NOMO-1 (cell line): ENCODE data around the gene TLCD3B.
"Not testable (repeated sequence)": the region's sequence is repeated elsewhere in the genome, so short reads cannot be mapped to it uniquely, and the experiment has no call there.

Source experiments
- DNase-seq, 2 experiments: peaks; one replicate each; lab custom pipeline; 2025; ENCODE audit not compliant: unreplicated experiment in 2 of 2; lab: John Stamatoyannopoulos, UW

TLCD3B gene

DNA sequence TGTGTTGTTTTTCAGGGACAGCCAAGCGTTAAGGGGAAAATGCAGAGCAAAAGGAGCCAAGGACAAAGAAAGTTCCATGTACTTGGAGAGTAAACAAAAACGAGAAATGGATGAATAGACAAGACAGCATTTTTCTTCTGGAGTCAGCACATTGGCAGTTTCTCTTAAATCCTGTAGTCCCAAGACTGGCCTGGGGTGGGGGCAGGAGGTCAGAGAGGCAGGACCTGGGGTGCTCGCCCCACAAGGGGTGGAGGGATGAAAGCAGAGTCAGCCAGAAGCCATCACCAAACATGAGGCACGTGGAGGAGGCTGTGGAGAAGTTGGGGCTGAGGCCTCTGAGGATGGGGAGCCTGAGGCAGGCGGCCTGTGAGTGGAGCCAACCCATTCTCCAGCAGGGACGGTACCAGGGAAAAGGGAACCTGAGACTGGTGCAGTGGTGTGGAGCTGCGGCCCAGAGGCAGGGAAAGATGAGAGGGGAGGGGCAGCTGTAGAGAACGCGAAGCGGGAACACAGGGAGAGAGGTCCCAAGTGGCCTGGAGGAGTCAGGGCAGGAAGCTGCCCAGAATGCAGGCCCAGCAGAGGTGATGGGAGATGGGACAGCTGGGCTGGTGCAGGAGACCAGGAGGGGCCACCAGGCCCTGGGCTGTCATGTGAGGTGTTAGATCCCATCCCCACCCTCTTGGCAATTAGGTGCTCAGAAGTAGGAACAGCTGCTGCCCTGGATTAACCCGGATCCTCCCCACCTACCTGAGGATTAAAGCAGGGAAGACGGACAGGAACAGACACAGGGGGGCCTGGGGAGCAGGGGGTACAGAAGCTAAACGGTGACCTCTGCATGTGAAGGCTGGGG lies 3.3 kb downstream of the TLCD3B start:
- no peak for DNase-seq

DNA sequence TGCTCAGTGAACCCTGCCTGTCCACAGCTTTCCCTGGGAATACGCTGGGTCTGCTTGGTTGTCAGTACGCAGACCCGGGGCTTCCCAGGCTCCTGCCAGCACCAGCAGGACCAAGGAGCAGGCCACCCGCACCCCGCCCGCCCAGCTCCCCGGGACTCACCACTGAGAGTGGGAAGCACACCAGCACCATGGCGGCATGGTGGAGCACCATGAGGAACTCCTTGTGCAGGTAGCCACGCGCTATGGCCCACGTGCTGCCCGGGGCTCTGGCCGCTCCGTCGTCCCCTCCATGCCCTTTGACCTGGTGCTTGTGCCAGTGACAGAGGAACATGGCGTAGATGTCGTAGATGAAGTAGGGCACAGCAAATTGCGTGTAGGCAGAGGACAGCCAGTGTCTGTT lies 4.6 kb downstream of the TLCD3B start:
- no peak for DNase-seq

DNA sequence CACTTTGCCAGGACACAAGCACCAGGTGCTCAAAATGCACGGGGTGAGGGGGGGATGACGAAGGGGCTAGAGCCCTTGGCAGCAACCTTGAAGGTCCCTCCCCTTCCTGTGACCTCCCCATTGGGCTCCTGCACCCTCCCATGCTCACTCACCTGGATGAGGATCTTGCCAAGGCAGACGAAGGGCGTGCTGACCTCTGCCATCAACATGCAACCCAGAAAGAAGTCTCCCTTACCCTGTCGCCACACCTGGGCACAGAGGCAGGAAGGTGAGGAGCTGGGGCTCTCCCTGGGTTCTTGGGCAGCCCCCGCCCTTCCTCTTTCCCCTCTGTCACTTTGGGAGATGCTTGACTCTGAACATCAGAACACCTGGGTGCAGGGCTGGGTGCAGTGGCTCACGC lies 5.5 kb downstream of the TLCD3B start:
- DNase-seq: no peak

DNA sequence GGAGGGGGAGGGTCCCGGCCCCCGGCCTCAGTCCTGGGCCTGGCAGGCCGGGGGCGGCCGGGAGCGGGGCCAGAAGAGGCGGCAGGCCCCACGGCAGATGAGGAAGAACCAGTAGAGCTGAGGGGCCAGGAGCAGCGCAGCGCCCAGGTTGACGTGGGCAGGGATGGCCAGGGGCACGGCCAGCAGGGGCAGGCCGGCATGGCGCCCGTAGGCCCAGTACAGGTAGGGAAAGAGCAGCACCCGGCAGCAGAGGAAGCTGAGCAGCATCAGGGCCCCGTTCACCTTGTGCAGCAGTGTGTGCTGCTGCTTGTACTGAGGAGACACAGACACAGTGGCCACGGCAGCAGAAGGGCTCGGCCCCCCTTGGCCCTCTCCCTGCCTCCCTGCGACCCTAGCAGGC lies 5.9 kb downstream of the TLCD3B start:
- DNase-seq: no peak

DNA sequence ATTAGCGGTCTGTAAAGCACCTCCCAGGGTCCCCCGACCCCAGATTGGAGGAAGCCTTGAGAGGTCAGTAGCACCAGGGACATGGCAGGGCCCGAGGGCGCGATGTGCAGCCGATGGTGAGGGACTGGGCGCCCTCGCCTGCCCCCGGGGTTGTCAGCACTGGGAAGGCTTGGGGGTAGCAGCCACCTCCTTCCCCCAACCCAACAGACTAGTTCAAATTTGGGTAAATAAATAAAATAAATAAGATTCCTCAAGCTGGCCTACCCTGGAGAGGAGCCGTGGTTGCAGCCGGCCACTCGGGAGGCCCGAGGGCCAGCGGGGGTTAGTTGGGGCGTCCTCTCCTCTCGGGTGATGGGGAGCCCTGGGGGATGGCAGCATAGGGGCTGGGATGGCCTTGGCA lies 6.6 kb downstream of the TLCD3B start:
- DNase-seq: no peak

DNA sequence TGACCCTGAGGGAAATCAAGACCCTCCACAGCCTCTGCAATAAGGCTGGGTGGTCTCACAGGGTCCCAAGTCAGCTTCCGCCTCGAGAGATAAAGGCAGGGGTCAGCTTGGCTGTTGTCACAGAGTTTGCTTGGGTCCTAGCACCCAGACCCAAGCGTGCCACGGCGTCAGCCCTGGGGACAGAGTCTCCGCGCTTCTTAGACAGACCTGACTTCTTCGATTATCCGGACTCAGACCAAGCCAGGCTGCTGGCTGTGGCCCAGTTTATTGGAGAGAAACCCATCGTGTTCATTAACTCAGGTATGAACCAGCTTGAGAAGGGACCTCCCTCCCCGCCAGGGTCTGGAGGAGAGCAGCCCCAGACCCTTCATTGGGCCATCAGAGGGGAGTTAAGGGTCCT lies 7.5 kb downstream of the TLCD3B start:
- no peak for DNase-seq

DNA sequence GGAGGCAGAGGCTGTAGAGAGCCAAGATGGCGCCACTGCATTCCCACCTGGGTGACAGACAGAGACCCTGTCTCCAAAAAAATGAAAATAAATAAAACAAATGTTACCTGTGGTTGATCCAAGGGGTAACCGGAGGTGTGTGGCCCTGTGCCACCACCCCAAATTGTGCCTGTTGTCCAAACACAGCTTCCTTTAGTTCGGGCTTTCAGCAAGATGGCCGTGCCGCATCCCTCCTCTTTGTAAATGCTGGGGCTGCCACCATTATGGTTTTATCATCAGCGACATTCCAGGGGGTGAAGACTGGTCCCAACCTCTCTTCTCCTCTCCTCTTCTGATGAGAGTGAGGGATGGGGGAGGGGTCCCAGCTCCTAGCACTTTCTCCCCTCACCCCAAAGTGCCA lies 8.2 kb downstream of the TLCD3B start, which contains the start of gene C16orf92:
Gene C16orf92 (plus strand): TSS at position 312 of the 400 bp plus-strand sequence. CDS start 143 bp downstream, outside the sequence.
- DNase-seq: no peak

DNA sequence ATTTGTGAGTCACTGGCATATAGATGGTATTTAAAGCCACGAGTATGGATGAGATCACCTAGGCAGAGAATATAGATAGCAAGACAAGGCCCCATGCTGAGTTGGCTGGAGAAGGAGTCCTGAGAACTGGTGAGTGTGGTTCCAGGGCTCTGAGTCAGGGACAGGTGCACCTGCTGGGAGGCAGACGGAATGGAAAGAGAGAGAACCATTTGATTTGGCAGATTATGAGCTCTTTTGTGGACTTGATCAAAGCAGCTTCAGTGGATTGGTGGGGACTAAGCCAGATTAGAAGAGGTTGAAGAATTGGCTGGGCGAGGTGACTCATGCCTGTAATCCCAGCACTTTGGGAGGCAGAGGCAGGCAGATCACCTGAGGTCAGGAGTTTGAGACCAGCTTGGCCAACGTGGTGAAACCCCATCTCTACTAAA lies 12.3 kb downstream of the TLCD3B start:
- DNase-seq: no peak

DNA sequence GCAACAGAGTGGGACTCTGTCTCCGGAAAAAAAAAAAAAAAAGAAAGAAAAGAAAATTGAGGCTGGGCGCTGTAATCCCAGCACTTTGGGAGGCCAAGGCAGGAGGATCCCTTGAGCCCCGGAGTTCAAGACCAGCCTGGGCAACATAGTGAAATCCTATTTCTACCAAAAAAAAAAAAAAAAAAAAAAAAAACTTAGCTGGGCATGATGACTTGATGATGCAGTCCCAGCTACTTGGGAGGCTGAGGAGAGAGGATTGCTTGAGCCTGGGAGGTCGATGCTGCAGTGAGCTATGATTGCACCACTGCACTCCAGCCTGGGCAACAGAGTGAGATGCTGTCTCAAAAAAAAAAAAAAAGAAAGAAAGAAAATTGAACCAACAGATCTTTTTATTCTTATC lies 13.1 kb downstream of the TLCD3B start:
- DNase-seq: not testable (repeated sequence)

DNA sequence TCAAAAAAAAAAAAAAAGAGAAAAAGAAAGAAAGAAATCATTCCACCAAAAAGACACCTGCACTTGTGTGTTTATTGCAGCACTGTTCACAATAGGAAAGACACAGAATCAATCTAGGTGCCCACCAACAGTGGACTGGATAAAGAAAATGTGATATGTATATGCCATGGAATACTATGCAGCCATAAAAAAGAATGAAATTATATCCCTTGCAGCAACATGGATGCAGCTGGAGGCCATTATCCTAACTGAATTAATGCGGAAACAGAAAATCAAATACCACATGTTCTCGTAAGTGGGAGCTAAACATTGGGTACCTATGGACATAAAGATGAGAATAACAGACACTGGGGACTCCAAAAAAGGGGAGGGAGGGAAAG lies 13.8 kb downstream of the TLCD3B start:
- no peak for DNase-seq

DNA sequence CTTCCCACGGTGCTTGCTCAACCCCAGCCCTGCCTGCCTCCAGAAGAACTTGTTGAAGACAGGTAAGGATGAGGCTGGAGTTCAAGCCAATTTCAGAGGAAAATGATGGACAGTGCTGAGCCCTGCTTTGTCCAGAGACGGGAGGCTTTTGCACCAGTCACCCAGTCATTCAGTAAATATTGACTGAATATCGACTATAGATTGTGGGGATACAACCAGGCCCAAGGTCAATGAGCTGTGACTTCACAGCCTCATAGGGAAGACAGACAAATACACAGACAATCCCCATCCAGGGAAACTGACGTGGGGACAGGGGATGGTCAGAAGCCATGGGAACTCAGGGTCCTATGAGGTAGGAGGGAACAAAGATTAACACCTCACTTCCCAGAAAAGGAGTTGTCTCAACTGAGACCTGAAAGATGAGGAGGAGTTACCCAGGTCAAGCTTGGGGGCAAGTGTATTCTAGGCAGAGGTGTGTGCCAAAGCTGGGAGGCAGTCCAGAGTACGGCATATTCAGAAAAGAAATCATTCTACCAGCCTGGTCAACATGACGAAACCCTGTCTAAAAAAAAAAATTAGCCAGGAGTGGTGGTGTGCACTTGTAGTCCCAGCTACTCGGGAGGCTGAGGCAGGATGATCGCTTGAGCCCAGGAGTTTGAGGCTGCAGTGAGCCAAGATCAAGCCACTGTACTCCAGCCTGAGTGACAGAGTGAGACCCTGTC lies 14.4 kb downstream of the TLCD3B start:
- DNase-seq: no peak

DNA sequence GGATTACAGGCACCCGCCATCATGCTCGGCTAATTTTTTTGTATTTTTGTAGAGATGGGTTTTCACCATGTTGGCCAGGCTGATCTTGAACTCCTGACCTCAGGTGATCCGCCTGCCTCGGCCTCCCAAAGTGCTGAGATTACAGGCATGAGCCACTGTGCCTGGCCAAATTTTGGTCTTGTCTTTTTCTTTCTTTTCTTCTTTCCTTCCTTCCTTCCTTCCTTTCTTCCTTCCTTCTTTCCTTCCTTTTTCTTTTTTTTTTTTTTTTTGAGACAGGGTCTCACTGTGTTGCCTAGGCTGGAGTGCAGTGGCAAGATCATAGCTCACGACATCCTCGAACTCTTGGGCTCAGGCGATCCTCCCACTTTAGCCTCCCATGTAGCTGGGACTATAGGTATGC lies 15.6 kb downstream of the TLCD3B start:
- DNase-seq: not testable (repeated sequence)

DNA sequence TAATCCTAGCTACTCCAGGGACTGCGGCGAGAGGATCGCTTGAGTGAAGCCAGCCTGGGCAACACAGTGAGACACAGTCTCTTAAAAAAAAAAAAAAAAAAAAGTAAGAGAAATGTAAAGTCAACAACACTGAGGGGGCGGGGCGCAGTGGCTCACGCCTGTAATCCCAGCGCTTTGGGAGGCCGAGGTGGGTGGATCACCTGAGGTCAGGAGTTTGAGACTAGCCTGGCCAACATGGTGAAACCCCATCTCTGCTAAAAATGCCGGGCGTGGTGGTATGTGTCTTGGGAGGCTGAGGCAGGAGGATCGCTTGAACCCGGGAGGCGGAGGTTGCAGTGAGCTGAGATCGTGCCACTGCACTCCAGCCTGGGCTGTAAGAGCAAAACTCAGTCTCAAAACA lies 18.5 kb downstream of the TLCD3B start:
- DNase-seq: not testable (repeated sequence)

DNA sequence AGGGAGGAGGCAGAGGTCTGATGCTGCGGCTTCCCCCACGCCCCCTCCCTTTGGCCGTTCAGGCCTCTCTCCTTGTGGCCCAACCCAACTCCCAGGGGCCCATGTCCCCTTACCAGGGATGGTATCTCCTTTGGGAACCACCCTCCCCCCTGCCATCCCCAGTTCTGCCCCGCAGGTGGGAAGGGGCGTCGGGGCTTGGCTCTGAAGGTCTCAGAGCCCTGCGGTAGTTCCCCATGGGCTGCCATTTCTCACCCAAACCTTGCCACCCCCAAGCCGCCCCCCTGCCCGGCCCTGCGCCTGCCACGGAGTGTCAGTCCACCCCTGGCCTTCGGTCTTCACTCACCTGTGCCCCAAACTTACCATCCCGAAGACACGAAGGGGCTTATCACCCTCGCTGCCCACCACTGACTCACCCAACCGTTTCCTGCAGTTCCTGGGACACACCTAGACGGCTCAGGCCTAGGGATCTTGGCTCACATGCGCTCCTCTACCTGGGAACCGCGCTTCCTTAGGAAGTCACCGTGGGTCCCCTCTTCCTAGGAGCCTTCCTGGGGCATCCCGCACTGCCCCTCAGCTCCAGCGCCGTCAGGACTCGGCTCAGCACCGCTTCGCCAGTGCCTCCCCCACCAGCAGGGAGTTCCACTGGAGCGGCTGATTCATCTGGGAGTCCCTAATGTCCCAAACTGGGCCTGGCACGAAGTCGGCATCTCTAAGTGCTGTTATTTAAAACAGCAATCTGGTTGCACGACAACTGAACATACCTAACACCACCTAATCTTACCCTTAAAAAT lies 19.2 kb downstream of the TLCD3B start:
- DNase-seq: no peak

DNA sequence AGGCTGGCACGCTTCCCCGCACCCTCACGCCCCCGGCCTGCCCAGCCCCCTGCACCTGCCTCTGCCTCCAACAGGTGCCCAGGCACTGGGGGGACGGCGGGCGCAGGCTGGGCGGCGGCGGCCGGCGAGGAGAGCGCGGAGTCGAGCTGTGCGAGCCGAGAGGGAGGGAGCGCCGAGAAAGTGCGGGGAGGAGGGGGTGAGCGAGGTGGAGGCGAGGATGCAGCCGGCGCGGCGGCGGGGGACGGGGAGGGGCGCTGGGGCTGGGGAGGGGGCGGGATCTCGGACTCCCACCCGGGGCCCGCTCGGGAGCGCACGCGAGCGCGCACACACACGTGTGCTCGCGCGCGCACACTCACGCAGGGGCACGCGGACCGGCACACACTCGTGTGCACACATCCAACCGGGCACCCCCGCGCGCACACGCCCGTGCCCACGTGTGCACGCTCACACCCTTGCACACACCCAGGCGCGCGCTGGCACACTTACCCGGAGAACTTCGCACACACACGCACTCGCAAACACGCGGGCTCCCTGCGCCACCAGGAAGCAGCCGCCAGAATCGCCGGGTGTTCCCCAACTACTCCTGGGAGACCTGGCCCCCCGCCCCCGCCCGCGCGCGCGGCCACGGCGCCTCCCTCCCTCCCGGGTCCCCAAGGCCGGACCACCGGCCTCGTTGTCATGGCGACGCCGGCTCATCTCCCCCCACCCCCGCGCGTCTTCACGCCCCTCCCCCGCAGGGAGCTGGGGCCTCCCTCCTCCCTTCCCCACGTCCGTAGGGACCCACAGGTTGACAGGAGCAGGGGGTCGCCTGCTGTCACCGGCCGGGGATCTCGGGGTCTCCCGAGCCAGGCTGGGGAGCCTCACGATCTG lies 20.0 kb downstream of the TLCD3B start, which contains the start of gene DOC2A:
Gene DOC2A (minus strand): TSS at position 184 of the 870 bp plus-strand sequence. CDS start 805 bp downstream, outside the sequence.
- peak; percentile 15 to 16 for DNase-seq

DNA sequence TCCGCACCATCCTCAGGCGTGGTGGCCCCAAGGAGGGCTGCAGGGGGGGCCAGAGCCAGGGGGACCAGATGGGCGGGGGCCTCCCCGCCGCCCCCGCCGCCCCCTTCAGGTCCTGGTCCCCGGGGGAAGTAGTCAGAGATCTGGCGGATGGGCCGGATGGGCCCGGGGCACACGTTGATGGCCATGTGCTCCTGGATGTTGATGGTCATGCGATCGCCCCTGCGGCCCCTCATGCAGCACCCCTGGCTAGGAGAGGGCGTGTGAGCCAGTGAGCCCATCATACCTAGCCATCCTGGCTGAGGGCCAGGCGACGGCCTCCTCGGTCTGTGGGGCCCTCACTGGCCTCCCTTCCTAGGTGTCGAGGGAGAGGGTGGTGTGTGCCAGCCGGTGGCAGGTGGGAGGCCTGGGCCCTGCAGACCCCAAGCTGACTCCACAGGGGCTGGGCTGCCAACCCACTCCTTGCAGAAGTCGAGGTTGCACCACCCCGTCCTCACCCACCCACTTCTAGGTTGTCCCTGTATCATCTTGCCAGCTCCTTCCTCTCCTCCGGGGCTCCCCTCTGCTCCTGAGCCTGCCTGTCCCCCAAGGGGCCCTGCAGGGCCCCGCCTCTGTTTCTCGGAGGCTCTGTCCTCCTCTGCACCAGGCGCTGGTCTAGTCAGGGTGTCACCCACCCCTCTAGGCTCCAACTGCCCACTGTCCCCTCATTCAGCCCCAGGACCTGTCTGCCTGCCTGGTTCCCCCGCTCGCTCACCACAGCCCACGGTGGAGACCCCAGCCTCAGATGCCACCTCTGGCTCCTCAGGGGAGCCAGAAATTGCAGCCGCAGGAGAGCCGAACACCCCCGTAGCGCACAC lies 20.9 kb downstream of the TLCD3B start:
- no peak for DNase-seq

DNA sequence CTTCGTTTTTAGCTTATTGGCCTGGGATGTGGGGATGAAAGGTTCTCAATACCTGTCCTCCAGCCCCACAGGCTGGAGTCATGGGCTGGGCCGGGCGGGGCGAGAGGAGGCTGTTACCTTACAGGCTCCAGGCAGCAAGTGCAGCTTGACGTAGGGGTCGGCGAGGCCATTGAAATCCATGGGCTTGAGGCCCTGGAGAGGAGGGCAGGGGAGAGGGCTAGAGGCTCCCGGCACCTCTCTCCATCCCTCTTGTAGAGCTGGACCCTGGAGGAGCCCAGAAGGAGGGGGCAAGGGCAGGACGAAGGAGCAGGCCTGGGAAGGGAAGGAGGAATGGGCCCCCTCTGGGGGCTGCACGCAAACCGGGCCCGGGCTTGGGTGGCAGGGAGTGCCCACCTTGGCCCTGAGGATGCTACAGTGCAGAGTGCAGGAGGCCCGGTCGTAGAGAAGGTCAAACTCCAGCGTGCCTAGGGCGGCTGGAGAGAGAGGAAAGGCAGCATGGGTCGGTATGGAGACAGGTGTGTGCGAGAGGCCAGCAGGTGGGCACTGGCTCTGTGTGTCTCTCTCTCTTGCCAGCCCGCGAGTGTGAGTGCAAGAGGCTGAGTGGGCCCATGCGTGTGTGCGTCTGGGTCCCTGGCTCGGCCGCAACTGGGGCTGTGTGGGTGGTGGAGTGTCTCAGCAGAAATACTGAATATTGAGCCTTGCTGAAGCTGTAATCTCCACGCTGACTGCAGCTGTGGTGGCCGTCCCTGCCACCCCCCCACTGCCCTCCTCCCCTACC lies 21.8 kb downstream of the TLCD3B start:
- no peak for DNase-seq

DNA sequence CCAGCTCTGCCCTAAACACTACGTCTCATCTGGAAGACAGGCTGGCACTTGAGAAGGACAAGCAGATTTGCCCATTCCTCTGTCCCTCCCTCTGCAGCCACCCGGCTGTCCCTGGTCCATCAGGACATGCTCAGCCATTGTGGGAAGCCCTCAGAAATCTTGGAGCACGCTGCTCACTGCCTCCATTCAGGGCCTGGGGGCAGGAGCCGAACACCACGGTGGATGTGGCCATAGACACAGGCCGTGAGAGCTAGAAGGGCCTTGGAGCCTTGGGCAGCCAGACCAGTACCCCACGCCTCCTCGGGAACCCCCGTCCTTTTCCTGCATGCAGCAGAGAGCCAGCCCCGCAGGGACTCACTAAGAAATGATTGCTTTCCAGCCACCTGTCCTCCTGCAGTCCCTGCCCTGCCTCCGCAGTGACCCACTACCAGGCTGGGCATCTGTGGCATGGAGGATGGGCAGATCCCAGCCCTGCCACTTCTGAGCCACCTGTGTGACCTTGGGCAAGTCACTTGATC lies 23.6 kb downstream of the TLCD3B start:
- DNase-seq: no peak
